HG03060 (cell line): ENCODE data around the gene ZBED4.
"Not testable (repeated sequence)": the region's sequence is repeated elsewhere in the genome, so short reads cannot be mapped to it uniquely, and the experiment has no call there.

Experiments
- ATAC-seq: cut with Tn5 transposase; IDR thresholded peaks from one replicate; pipeline ENCODE4 v1.9.1; 2021; ENCODE audit warnings: low read depth, moderate number of reproducible peaks; ENCODE audit not compliant: unreplicated experiment

ZBED4 gene

GRCh38 chr22:49850959-49851802 is 2.5 kb upstream of the ZBED4 start:
- no peak for ATAC-seq

- not testable (repeated sequence) for ATAC-seq
Measured at GRCh38 chr22:49852568-49852897, 1.1 kb upstream of the ZBED4 start.

- peak; percentile 4 for ATAC-seq
Measured at GRCh38 chr22:49853981-49854831, 562 bp downstream of the ZBED4 start.

GRCh38 chr22:49855251-49855911 is 1.7 kb downstream of the ZBED4 start:
- ATAC-seq, result no peak

- no peak for ATAC-seq
Measured at GRCh38 chr22:49856343-49856742, 2.7 kb downstream of the ZBED4 start.

GRCh38 chr22:49856766-49857618 is 3.3 kb downstream of the ZBED4 start:
- no peak for ATAC-seq

GRCh38 chr22:49858827-49859226 is 5.2 kb downstream of the ZBED4 start:
- ATAC-seq, result no peak

GRCh38 chr22:49861642-49862495 is 8.2 kb downstream of the ZBED4 start:
- ATAC-seq, result no peak

GRCh38 chr22:49862496-49862776 is 8.8 kb downstream of the ZBED4 start:
- no peak for ATAC-seq

GRCh38 chr22:49863931-49864330 is 10.3 kb downstream of the ZBED4 start:
- no peak for ATAC-seq

GRCh38 chr22:49865156-49865555 is 11.5 kb downstream of the ZBED4 start:
- no peak for ATAC-seq

- ATAC-seq, result no peak
Measured at GRCh38 chr22:49866134-49866533, 12.5 kb downstream of the ZBED4 start.

GRCh38 chr22:49866646-49867045 is 13.0 kb downstream of the ZBED4 start:
- ATAC-seq, result no peak

- no peak for ATAC-seq
Measured at GRCh38 chr22:49867303-49868265, 13.9 kb downstream of the ZBED4 start.

GRCh38 chr22:49869086-49869830 is 15.6 kb downstream of the ZBED4 start:
- ATAC-seq, result no peak

- ATAC-seq, result no peak
Measured at GRCh38 chr22:49869845-49870712, 16.4 kb downstream of the ZBED4 start.

- ATAC-seq, result no peak
Measured at GRCh38 chr22:49871482-49871881, 17.8 kb downstream of the ZBED4 start.
